HG03439 (cell line): Measurements from ENCODE around the gene MYO5C.
A peak's percentile ranks its signal among the peaks of the same experiment; 100 is the strongest.
"Not testable (repeated sequence)": the region's sequence is repeated elsewhere in the genome, so short reads cannot be mapped to it uniquely, and the experiment has no call there.

Experiments used
- ATAC-seq: cut with Tn5 transposase; IDR thresholded peaks from one replicate; pipeline ENCODE4 v1.9.1; 2021; ENCODE audit warnings: mild to moderate bottlenecking, moderate library complexity; ENCODE audit not compliant: unreplicated experiment

Gene MYO5C

GRCh38 chr15:52243697-52244555, 51.7 kb downstream of the MYO5C start:
- ATAC-seq = no peak

- ATAC-seq = no peak
These were observed 52.3 kb downstream of the MYO5C start for GRCh38 chr15:52243286-52243685.

GRCh38 chr15:52241489-52241888, 54.1 kb downstream of the MYO5C start:
- no peak for ATAC-seq

- no peak for ATAC-seq
These were observed 55.4 kb downstream of the MYO5C start for GRCh38 chr15:52240166-52240565.

- not testable (repeated sequence) for ATAC-seq
These were observed 56.5 kb downstream of the MYO5C start for GRCh38 chr15:52238989-52239525.

GRCh38 chr15:52238149-52238548, 57.5 kb downstream of the MYO5C start:
- ATAC-seq = no peak

GRCh38 chr15:52236013-52236412, 59.6 kb downstream of the MYO5C start:
- ATAC-seq = no peak

GRCh38 chr15:52234596-52235541, 60.7 kb downstream of the MYO5C start:
- peak; percentile 40 for ATAC-seq

GRCh38 chr15:52233405-52233804, 62.2 kb downstream of the MYO5C start:
- no peak for ATAC-seq

GRCh38 chr15:52232327-52232726, 63.3 kb downstream of the MYO5C start:
- peak; percentile 63 for ATAC-seq

GRCh38 chr15:52230073-52230472, 65.5 kb downstream of the MYO5C start:
- no peak for ATAC-seq

- ATAC-seq = no peak
These were observed 66.7 kb downstream of the MYO5C start for GRCh38 chr15:52228921-52229320.

GRCh38 chr15:52227456-52227855, 68.1 kb downstream of the MYO5C start:
- peak; percentile 72 for ATAC-seq

- ATAC-seq = no peak
These were observed 70.4 kb downstream of the MYO5C start for GRCh38 chr15:52225230-52225629.

- ATAC-seq = no peak
These were observed 71.4 kb downstream of the MYO5C start for GRCh38 chr15:52224211-52224610.

GRCh38 chr15:52221730-52222129, 73.9 kb downstream of the MYO5C start:
- peak; percentile 60 for ATAC-seq

GRCh38 chr15:52220937-52221660, 74.5 kb downstream of the MYO5C start:
- ATAC-seq = no peak

- ATAC-seq = no peak
These were observed 75.4 kb downstream of the MYO5C start for GRCh38 chr15:52220251-52220650.

- ATAC-seq = no peak
These were observed 76.8 kb downstream of the MYO5C start for GRCh38 chr15:52218816-52219215.

GRCh38 chr15:52218371-52218770, 77.2 kb downstream of the MYO5C start:
- ATAC-seq = no peak

GRCh38 chr15:52217186-52217585, 78.4 kb downstream of the MYO5C start:
- ATAC-seq = no peak
